GM13977 (cell line): Measurements from ENCODE around the gene FERMT1.

ENCODE experiments used
- DNase-seq: peaks from one replicate; pipeline ENCODE4 v3.0.0; 2012; ENCODE audit warnings: low spot score
- CTCF ChIP-seq: IDR thresholded peaks from 2 replicates; pipeline ENCODE4 v1.5.1; 2012; ENCODE audit warnings: mild to moderate bottlenecking, control low read depth; ENCODE audit not compliant: insufficient read depth; ENCODE audit errors: extremely low read depth, missing control alignments
- in situ Hi-C: fragments of 300-500 bp; cut with MboI; formaldehyde crosslinking; loops from one replicate; pipeline ENCODE4 v1.12.0; 2022; ENCODE audit warnings: low sequenced_read_pairs, low pct_unique_long_range_greater_than_20kb, mixed read lengths, inconsistent platforms; ENCODE audit not compliant: unreplicated experiment

The FERMT1 gene

GRCh38 chr20:6094565-6094964, 28.3 kb downstream of the FERMT1 start:
- no peak for DNase-seq
- TF ChIP-seq CTCF = no peak
- in situ Hi-C loops = no loop called here

- in situ Hi-C loops = no loop called here
- no peak for DNase-seq
Observed at GRCh38 chr20:6094063-6094462, 28.8 kb downstream of the FERMT1 start.

DNA sequence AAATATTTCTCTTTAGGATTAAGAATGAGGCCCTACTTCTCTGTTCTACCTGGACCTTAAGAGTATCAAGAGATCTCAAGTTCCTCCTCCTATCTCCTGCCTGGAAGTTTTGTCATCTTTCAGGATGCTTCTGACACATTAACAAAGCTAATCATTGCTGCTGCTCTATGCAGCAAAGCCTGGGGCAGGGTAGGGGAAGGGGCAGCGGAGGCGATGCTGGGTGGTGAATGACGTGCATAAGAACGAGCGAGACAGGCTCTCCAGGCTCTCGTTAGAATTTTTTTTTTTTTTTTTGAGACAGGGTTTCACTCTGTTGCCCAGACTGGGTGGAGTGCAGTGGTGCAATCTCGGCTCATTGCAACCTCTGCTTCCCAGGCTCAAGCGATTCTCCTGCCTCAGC, 31.2 kb downstream of the FERMT1 start:
- no peak for TF ChIP-seq CTCF
- no peak for DNase-seq
- in situ Hi-C loops = no loop called here

More at GRCh38 chr20:6094063-6094462, 28.8 kb downstream of the FERMT1 start:
- no peak for TF ChIP-seq CTCF

DNA sequence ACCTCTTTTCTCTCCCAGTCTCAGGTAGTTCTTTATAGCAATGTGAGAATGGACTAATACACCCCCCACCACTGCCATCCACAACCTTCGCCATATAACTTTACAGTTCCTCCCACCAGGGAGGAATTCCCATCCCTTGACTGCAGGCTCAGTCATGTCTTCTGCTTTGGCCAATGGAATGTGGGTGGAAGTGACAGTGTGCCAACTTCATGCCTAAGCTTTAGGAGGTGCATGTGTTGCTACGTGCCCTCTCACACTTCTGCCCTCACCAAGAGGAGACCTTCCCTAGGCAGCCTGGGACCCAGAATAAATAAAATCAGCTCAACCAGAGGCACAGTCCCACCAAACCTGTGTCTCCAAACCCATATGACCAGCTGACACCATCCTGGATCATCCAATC, 36.0 kb downstream of the FERMT1 start:
- no peak for TF ChIP-seq CTCF
- no peak for DNase-seq
- in situ Hi-C loops = loop anchor here (10.0 kb wide), 1 partner anchor 562 kb away; no protein-coding TSS in a partner anchor

- TF ChIP-seq CTCF = no peak
- DNase-seq = no peak
- in situ Hi-C loops = loop anchor here (10.0 kb wide), 1 partner anchor 559 kb away; no protein-coding TSS in a partner anchor
Observed at GRCh38 chr20:6083926-6084325, 38.9 kb downstream of the FERMT1 start.

GRCh38 chr20:6081236-6081635, 41.6 kb downstream of the FERMT1 start:
- TF ChIP-seq CTCF = no peak
- DNase-seq = no peak
- in situ Hi-C loops = loop anchor here (10.0 kb wide), 1 partner anchor 556 kb away; no protein-coding TSS in a partner anchor

GRCh38 chr20:6079016-6079415, 43.8 kb downstream of the FERMT1 start:
- DNase-seq = no peak
- TF ChIP-seq CTCF = no peak
- in situ Hi-C loops = no loop called here
